Measurements from ENCODE around the gene FAM72B. TPM values are rescaled to one million over a fixed set of nuclear protein-coding genes. Genes with fewer than 3 reads are reported as not detected.
"Not testable (repeated sequence)": the region's sequence is repeated elsewhere in the genome, so short reads cannot be mapped to it uniquely, and the experiment has no call there.

FAM72B gene
- polyA plus RNA-seq, 1 donor (not counting 4 experiments of a cell fraction or from before 2014, with no cell fraction given): 5.6 TPM

- DNase-seq (ENCODE audit: low read depth, low spot score); H3K9me3 ChIP-seq (ENCODE audit: control insufficient read depth, low read depth, low read length); H3K27ac ChIP-seq (ENCODE audit: control insufficient read depth, insufficient read depth, low read length); H3K79me2 ChIP-seq (ENCODE audit: control insufficient read depth, insufficient read depth, low read length); H3K4me1 ChIP-seq (ENCODE audit: control insufficient read depth, extremely low read depth, insufficient read depth, low read length); H4K20me1 ChIP-seq (ENCODE audit: control insufficient read depth, extremely low read depth, insufficient read depth, low read length); H3K4me3 ChIP-seq (ENCODE audit: control insufficient read depth in 2 of 3, extremely low read depth in 1 of 3, insufficient read depth in 2 of 3, low read depth in 1 of 3, low read length in 3 of 3); H3K27me3 ChIP-seq (ENCODE audit: control insufficient read depth, extremely low read depth, insufficient read depth, low read length); H3K9ac ChIP-seq (ENCODE audit: control insufficient read depth, extremely low read depth, insufficient read depth, low read length); H2AFZ ChIP-seq (ENCODE audit: control insufficient read depth, low read length); FAIRE-seq; H3K4me2 ChIP-seq (ENCODE audit: control insufficient read depth, extremely low read depth, insufficient read depth, low read depth, low read length); dilution Hi-C loops (cut with MboI; ENCODE audit: extremely low pct_ligation_motif_present, low sequenced_read_pairs); H3K36me3 ChIP-seq (ENCODE audit: control insufficient read depth in 2 of 2, extremely low read depth in 1 of 2, insufficient read depth in 2 of 2, low read length in 2 of 2); H3K9me1 ChIP-seq (ENCODE audit: control insufficient read depth, extremely low read depth, insufficient read depth, low read length): not testable (repeated sequence)
Observed at GRCh38 chr1:121207328-121207727, 23.2 kb upstream of the FAM72B start.

- H3K4me3 ChIP-seq (ENCODE audit: control insufficient read depth in 2 of 3, extremely low read depth in 1 of 3, insufficient read depth in 2 of 3, low read depth in 1 of 3, low read length in 3 of 3); H3K9me1 ChIP-seq (ENCODE audit: control insufficient read depth, extremely low read depth, insufficient read depth, low read length); H3K4me1 ChIP-seq (ENCODE audit: control insufficient read depth, extremely low read depth, insufficient read depth, low read length); dilution Hi-C loops (cut with MboI; ENCODE audit: extremely low pct_ligation_motif_present, low sequenced_read_pairs); H2AFZ ChIP-seq (ENCODE audit: control insufficient read depth, low read length); H3K27ac ChIP-seq (ENCODE audit: control insufficient read depth, insufficient read depth, low read length); H3K4me2 ChIP-seq (ENCODE audit: control insufficient read depth, extremely low read depth, insufficient read depth, low read depth, low read length); H3K36me3 ChIP-seq (ENCODE audit: control insufficient read depth in 2 of 2, extremely low read depth in 1 of 2, insufficient read depth in 2 of 2, low read length in 2 of 2); H3K79me2 ChIP-seq (ENCODE audit: control insufficient read depth, insufficient read depth, low read length); FAIRE-seq; DNase-seq (ENCODE audit: low read depth, low spot score); H4K20me1 ChIP-seq (ENCODE audit: control insufficient read depth, extremely low read depth, insufficient read depth, low read length); H3K9ac ChIP-seq (ENCODE audit: control insufficient read depth, extremely low read depth, insufficient read depth, low read length); H3K27me3 ChIP-seq (ENCODE audit: control insufficient read depth, extremely low read depth, insufficient read depth, low read length); H3K9me3 ChIP-seq (ENCODE audit: control insufficient read depth, low read depth, low read length): not testable (repeated sequence)
Observed at GRCh38 chr1:121205786-121206711, 21.9 kb upstream of the FAM72B start.

- FAIRE-seq; H3K27me3 ChIP-seq (ENCODE audit: control insufficient read depth, extremely low read depth, insufficient read depth, low read length); H4K20me1 ChIP-seq (ENCODE audit: control insufficient read depth, extremely low read depth, insufficient read depth, low read length); H3K27ac ChIP-seq (ENCODE audit: control insufficient read depth, insufficient read depth, low read length); H3K4me3 ChIP-seq (ENCODE audit: control insufficient read depth in 2 of 3, extremely low read depth in 1 of 3, insufficient read depth in 2 of 3, low read depth in 1 of 3, low read length in 3 of 3); H3K9ac ChIP-seq (ENCODE audit: control insufficient read depth, extremely low read depth, insufficient read depth, low read length); H3K79me2 ChIP-seq (ENCODE audit: control insufficient read depth, insufficient read depth, low read length); H3K4me1 ChIP-seq (ENCODE audit: control insufficient read depth, extremely low read depth, insufficient read depth, low read length); H3K9me3 ChIP-seq (ENCODE audit: control insufficient read depth, low read depth, low read length); H2AFZ ChIP-seq (ENCODE audit: control insufficient read depth, low read length); H3K36me3 ChIP-seq (ENCODE audit: control insufficient read depth in 2 of 2, extremely low read depth in 1 of 2, insufficient read depth in 2 of 2, low read length in 2 of 2); DNase-seq (ENCODE audit: low read depth, low spot score); H3K4me2 ChIP-seq (ENCODE audit: control insufficient read depth, extremely low read depth, insufficient read depth, low read depth, low read length); dilution Hi-C loops (cut with MboI; ENCODE audit: extremely low pct_ligation_motif_present, low sequenced_read_pairs); H3K9me1 ChIP-seq (ENCODE audit: control insufficient read depth, extremely low read depth, insufficient read depth, low read length): not testable (repeated sequence)
Observed at GRCh38 chr1:121202986-121203385, 18.8 kb upstream of the FAM72B start.

GRCh38 chr1:121200985-121201981 lies 17.1 kb upstream of the FAM72B start:
- H4K20me1 ChIP-seq (ENCODE audit: control insufficient read depth, extremely low read depth, insufficient read depth, low read length); DNase-seq (ENCODE audit: low read depth, low spot score); H3K79me2 ChIP-seq (ENCODE audit: control insufficient read depth, insufficient read depth, low read length); H2AFZ ChIP-seq (ENCODE audit: control insufficient read depth, low read length); H3K4me3 ChIP-seq (ENCODE audit: control insufficient read depth in 2 of 3, extremely low read depth in 1 of 3, insufficient read depth in 2 of 3, low read depth in 1 of 3, low read length in 3 of 3); H3K9me1 ChIP-seq (ENCODE audit: control insufficient read depth, extremely low read depth, insufficient read depth, low read length); H3K4me2 ChIP-seq (ENCODE audit: control insufficient read depth, extremely low read depth, insufficient read depth, low read depth, low read length); H3K4me1 ChIP-seq (ENCODE audit: control insufficient read depth, extremely low read depth, insufficient read depth, low read length); H3K9ac ChIP-seq (ENCODE audit: control insufficient read depth, extremely low read depth, insufficient read depth, low read length); H3K36me3 ChIP-seq (ENCODE audit: control insufficient read depth in 2 of 2, extremely low read depth in 1 of 2, insufficient read depth in 2 of 2, low read length in 2 of 2); FAIRE-seq; dilution Hi-C loops (cut with MboI; ENCODE audit: extremely low pct_ligation_motif_present, low sequenced_read_pairs); H3K9me3 ChIP-seq (ENCODE audit: control insufficient read depth, low read depth, low read length); H3K27me3 ChIP-seq (ENCODE audit: control insufficient read depth, extremely low read depth, insufficient read depth, low read length); H3K27ac ChIP-seq (ENCODE audit: control insufficient read depth, insufficient read depth, low read length): not testable (repeated sequence)

All from keratinocyte (primary cell).